Femur (tissue), 1 donor: Measurements from ENCODE around the gene NKIRAS1.
"Not testable (repeated sequence)": the region's sequence is repeated elsewhere in the genome, so short reads cannot be mapped to it uniquely, and the experiment has no call there.

Experiments
- DNase-seq: peaks from one replicate; pipeline ENCODE4 v3.0.0-alpha.2; 2017

The NKIRAS1 gene

GRCh38 chr3:23867400-23867799, 49.4 kb downstream of the NKIRAS1 start:
- no peak for DNase-seq

- peak; percentile 55 for DNase-seq
These were observed 51.0 kb downstream of the NKIRAS1 start for GRCh38 chr3:23865595-23866396.

- DNase-seq = no peak
These were observed 51.9 kb downstream of the NKIRAS1 start for GRCh38 chr3:23864931-23865330.

- DNase-seq = no peak
These were observed 53.7 kb downstream of the NKIRAS1 start for GRCh38 chr3:23863060-23863459.

GRCh38 chr3:23861689-23862088, 55.1 kb downstream of the NKIRAS1 start:
- DNase-seq = no peak

- no peak for DNase-seq
These were observed 56.9 kb downstream of the NKIRAS1 start for GRCh38 chr3:23859839-23860382.

GRCh38 chr3:23859012-23859743, 57.6 kb downstream of the NKIRAS1 start:
- no peak for DNase-seq

GRCh38 chr3:23856286-23856685, 60.5 kb downstream of the NKIRAS1 start:
- no peak for DNase-seq

- not testable (repeated sequence) for DNase-seq
These were observed 67.3 kb downstream of the NKIRAS1 start for GRCh38 chr3:23849462-23849861.

GRCh38 chr3:23845326-23846216, 71.2 kb downstream of the NKIRAS1 start:
- no peak for DNase-seq

- DNase-seq = no peak
These were observed 72.9 kb downstream of the NKIRAS1 start for GRCh38 chr3:23843869-23844268.
